ENCODE results near the gene VAMP1.

Gene VAMP1

GRCh38 chr12:6452245-6452943, 18.1 kb downstream of the VAMP1 start:
- Histone ChIP-seq H2AFZ (ENCODE audit: low read depth, low read length) (peak overlapping the region; percentile 51), H3K9me3 (ENCODE audit: low read length) (no peaks in the 10 kb centered on the region), H3K36me3 (ENCODE audit: insufficient read depth, low read length) (no peaks in the 10 kb centered on the region), H3K4me1 (ENCODE audit: insufficient read depth, low read length) (peaks cover 23% of the 10 kb centered on the region), H3K4me3 (ENCODE audit: low read length) (peak overlapping the region; percentile 24), H3K27me3 (ENCODE audit: insufficient read depth, low read length) (no peaks in the 10 kb centered on the region)

DNA sequence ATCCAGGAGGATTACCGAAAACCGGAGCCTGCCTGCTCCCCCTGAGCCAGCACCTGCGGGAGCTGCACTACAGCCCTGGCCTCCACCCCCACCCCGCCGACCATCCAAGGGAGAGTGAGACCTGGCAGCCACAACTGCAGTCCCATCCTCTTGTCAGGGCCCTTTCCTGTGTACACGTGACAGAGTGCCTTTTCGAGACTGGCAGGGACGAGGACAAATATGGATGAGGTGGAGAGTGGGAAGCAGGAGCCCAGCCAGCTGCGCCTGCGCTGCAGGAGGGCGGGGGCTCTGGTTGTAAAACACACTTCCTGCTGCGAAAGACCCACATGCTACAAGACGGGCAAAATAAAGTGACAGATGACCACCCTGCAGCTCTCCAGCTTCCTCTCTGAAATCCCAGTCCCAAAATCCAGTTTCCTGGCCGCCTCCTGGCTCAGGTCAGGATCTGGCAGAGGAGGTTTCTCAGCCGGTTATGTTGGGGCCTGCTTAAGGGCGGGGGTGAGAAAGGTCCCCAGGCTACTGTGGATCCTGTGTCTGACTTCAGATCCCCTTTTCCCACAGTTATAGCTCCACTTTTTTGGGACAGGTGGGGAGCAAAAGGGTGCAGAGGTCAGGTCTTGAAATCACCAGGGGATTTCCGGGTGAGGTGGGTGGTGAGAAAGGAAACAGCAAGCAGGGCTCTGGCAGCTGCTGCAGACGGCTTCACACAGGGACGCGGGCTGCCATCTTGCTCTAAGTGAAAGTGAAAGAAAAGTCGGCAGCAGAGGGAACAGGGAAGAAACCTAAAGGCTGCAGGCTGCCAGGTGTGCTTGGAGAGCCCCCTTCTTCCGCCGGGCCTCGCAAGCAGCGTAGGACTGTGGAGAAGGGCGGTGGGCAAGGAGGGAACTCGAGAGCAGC, 18.9 kb downstream of the VAMP1 start, which contains the start of gene TAPBPL:
TSS of gene TAPBPL (plus strand) at position 695 of the 897 bp plus-strand sequence. CDS start 207 bp downstream, outside the sequence.
- no peaks in the 10 kb centered on the region for H3K9me3 ChIP-seq (ENCODE audit: low read length)
- no peaks in the 10 kb centered on the region for H3K27me3 ChIP-seq (ENCODE audit: insufficient read depth, low read length)
- H2AFZ ChIP-seq (ENCODE audit: low read depth, low read length) = peak within 1 kb of the TSS; percentile 51
- H3K36me3 ChIP-seq (ENCODE audit: insufficient read depth, low read length) = no peaks in the 10 kb centered on the region
- peak within 1 kb of the TSS; percentile 24 for H3K4me3 ChIP-seq (ENCODE audit: low read length)
- peaks cover 23% of the 10 kb centered on the region for H3K4me1 ChIP-seq (ENCODE audit: insufficient read depth, low read length)

DNA sequence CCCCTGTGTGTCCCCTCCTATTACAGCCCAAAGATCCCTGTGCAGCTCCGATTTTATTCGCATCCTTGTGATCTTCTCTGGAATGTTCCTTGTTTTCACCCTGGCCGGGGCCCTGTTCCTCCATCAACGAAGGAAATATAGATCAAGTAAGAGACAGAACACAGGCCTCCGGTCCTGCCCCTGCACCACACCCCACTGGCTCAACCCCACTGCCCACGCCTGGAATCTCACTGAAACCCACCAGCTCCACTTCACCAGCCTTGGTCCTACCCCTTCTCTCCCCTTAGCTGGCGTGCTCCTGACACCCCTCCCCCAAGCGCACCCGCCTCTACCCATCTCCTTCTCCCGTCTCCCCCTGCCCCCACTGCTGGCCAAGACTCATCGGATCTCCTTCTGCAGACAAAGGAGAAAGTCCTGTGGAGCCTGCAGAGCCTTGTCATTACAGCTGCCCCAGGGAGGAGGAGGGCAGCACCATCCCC, 19.6 kb downstream of the VAMP1 start:
- Histone ChIP-seq H3K4me1 (ENCODE audit: insufficient read depth, low read length) (peaks cover 23% of the 10 kb centered on the region), H2AFZ (ENCODE audit: low read depth, low read length) (no peak overlapping the region), H3K4me3 (ENCODE audit: low read length) (peak overlapping the region; percentile 24), H3K27me3 (ENCODE audit: insufficient read depth, low read length) (no peaks in the 10 kb centered on the region), H3K36me3 (ENCODE audit: insufficient read depth, low read length) (no peaks in the 10 kb centered on the region), H3K9me3 (ENCODE audit: low read length) (no peaks in the 10 kb centered on the region)

DNA sequence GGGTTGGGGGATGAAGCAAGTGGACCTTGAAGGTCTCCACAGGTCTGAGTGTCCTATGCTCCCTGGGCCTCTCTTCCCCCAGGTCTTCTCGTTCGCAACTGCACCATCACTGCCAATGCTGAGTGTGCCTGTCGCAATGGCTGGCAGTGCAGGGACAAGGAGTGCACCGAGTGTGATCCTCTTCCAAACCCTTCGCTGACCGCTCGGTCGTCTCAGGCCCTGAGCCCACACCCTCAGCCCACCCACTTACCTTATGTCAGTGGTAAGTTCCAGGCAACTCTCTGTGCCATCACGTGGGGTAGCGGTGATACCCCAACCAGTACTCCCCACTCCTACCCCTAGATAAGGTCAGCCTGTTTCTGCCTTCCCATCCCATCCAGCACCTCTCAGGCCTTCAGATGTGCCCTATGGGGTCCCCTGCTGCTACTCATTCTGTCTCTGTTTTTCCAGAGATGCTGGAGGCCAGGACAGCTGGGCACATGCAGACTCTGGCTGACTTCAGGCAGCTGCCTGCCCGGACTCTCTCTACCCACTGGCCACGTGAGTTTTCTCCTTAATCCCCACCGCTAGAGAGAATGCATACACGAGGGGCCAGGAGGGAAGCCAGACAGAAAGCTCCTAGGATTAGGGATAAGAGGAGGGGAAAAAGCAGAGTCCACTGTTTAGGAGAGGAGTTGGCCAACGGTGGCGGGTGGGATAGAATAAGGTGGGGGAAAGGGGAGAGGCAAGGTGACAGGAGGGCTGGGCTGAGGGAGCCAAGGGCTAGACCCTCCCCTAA, 20.2 kb downstream of the VAMP1 start:
- Histone ChIP-seq H3K4me1 (ENCODE audit: insufficient read depth, low read length) (peaks cover 23% of the 10 kb centered on the region), H3K27me3 (ENCODE audit: insufficient read depth, low read length) (no peaks in the 10 kb centered on the region), H2AFZ (ENCODE audit: low read depth, low read length) (no peak overlapping the region), H3K9me3 (ENCODE audit: low read length) (no peaks in the 10 kb centered on the region), H3K4me3 (ENCODE audit: low read length) (no peak overlapping the region), H3K36me3 (ENCODE audit: insufficient read depth, low read length) (no peaks in the 10 kb centered on the region)

- Histone ChIP-seq H3K4me1 (ENCODE audit: insufficient read depth, low read length) (no peaks in the 10 kb centered on the region), H3K36me3 (ENCODE audit: insufficient read depth, low read length) (no peaks in the 10 kb centered on the region), H3K9me3 (ENCODE audit: low read length) (no peaks in the 10 kb centered on the region), H3K4me3 (ENCODE audit: low read length) (no peak within 1 kb of the TSS), H3K27me3 (ENCODE audit: insufficient read depth, low read length) (no peaks in the 10 kb centered on the region), H2AFZ (ENCODE audit: low read depth, low read length) (no peak within 1 kb of the TSS)
Measured at GRCh38 chr12:6444704-6445688, 25.5 kb downstream of the VAMP1 start, which contains the start of gene CD27. TSS of gene CD27 (plus strand) at chr12:6444955. CDS start at chr12:6445096, 141 bp downstream.

GRCh38 chr12:6444031-6444430, 26.4 kb downstream of the VAMP1 start:
- H2AFZ ChIP-seq (ENCODE audit: low read depth, low read length) = no peak overlapping the region
- no peaks in the 10 kb centered on the region for H3K9me3 ChIP-seq (ENCODE audit: low read length)
- no peak overlapping the region for H3K4me3 ChIP-seq (ENCODE audit: low read length)
- no peaks in the 10 kb centered on the region for H3K4me1 ChIP-seq (ENCODE audit: insufficient read depth, low read length)
- H3K27me3 ChIP-seq (ENCODE audit: insufficient read depth, low read length) = no peaks in the 10 kb centered on the region
- no peaks in the 10 kb centered on the region for H3K36me3 ChIP-seq (ENCODE audit: insufficient read depth, low read length)

GRCh38 chr12:6443361-6443983, 27.0 kb downstream of the VAMP1 start:
- H3K4me1 ChIP-seq (ENCODE audit: insufficient read depth, low read length) = no peaks in the 10 kb centered on the region
- H3K4me3 ChIP-seq (ENCODE audit: low read length) = no peak overlapping the region
- no peaks in the 10 kb centered on the region for H3K36me3 ChIP-seq (ENCODE audit: insufficient read depth, low read length)
- no peak overlapping the region for H2AFZ ChIP-seq (ENCODE audit: low read depth, low read length)
- no peaks in the 10 kb centered on the region for H3K9me3 ChIP-seq (ENCODE audit: low read length)
- H3K27me3 ChIP-seq (ENCODE audit: insufficient read depth, low read length) = no peaks in the 10 kb centered on the region

DNA sequence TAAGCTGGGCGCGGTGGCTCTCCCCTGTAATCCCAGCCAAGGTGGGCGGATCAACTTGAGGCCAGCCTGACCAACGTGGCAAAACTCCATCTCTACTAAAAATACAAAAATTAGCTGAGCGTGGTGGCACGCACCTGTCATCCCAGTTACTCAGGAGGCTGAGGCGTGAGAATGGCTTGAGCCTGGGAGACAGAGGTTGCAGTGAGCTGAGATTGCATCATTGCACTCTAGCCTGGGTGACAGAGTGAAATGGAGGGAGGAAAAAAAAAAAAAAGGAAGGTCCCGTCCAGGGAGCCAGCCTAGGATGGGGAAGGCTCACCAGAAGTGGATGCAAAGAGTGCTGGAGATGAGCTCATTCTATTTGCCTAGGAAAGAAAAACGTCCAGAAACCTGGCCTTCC, 27.6 kb downstream of the VAMP1 start:
- no peaks in the 10 kb centered on the region for H3K9me3 ChIP-seq (ENCODE audit: low read length)
- no peak overlapping the region for H3K4me3 ChIP-seq (ENCODE audit: low read length)
- H3K4me1 ChIP-seq (ENCODE audit: insufficient read depth, low read length) = no peaks in the 10 kb centered on the region
- H2AFZ ChIP-seq (ENCODE audit: low read depth, low read length) = no peak overlapping the region
- no peaks in the 10 kb centered on the region for H3K36me3 ChIP-seq (ENCODE audit: insufficient read depth, low read length)
- no peaks in the 10 kb centered on the region for H3K27me3 ChIP-seq (ENCODE audit: insufficient read depth, low read length)

DNA sequence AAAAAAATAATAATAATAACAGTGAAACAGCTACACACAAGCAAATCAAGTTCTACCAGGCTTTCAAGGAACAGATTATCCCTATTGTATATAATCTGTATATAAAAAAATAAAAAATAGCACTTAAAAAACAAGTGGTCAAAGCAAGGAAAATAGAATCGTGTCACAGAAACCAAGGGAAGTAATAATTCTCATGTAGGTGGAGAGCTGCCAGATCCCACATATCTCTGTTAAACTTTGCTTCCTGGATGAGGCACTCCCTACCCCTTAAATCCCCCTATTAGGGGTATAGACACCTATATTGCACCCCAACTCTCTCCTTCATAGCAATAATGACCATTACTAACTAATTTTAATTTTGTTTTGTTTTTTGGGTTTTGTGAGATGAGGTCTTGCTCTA, 30.1 kb downstream of the VAMP1 start:
- no peaks in the 10 kb centered on the region for H3K36me3 ChIP-seq (ENCODE audit: insufficient read depth, low read length)
- H3K4me1 ChIP-seq (ENCODE audit: insufficient read depth, low read length) = no peaks in the 10 kb centered on the region
- no peaks in the 10 kb centered on the region for H3K27me3 ChIP-seq (ENCODE audit: insufficient read depth, low read length)
- no peak overlapping the region for H3K4me3 ChIP-seq (ENCODE audit: low read length)
- H2AFZ ChIP-seq (ENCODE audit: low read depth, low read length) = no peak overlapping the region
- no peaks in the 10 kb centered on the region for H3K9me3 ChIP-seq (ENCODE audit: low read length)

GRCh38 chr12:6438345-6438744, 32.1 kb downstream of the VAMP1 start:
- H2AFZ ChIP-seq (ENCODE audit: low read depth, low read length) = no peak overlapping the region
- no peak overlapping the region for H3K4me3 ChIP-seq (ENCODE audit: low read length)
- H3K36me3 ChIP-seq (ENCODE audit: insufficient read depth, low read length) = no peaks in the 10 kb centered on the region
- H3K27me3 ChIP-seq (ENCODE audit: insufficient read depth, low read length) = no peaks in the 10 kb centered on the region
- H3K4me1 ChIP-seq (ENCODE audit: insufficient read depth, low read length) = no peaks in the 10 kb centered on the region
- H3K9me3 ChIP-seq (ENCODE audit: low read length) = no peaks in the 10 kb centered on the region

GRCh38 chr12:6437586-6437985, 32.9 kb downstream of the VAMP1 start:
- H3K4me1 ChIP-seq (ENCODE audit: insufficient read depth, low read length) = no peaks in the 10 kb centered on the region
- H3K4me3 ChIP-seq (ENCODE audit: low read length) = no peak overlapping the region
- no peak overlapping the region for H2AFZ ChIP-seq (ENCODE audit: low read depth, low read length)
- no peaks in the 10 kb centered on the region for H3K36me3 ChIP-seq (ENCODE audit: insufficient read depth, low read length)
- H3K27me3 ChIP-seq (ENCODE audit: insufficient read depth, low read length) = no peaks in the 10 kb centered on the region
- no peaks in the 10 kb centered on the region for H3K9me3 ChIP-seq (ENCODE audit: low read length)

Data from neuron (in vitro differentiated cells).